OCI-M2 (cell line): Measurements from ENCODE around the gene SCLT1.
"Not testable (repeated sequence)": the region's sequence is repeated elsewhere in the genome, so short reads cannot be mapped to it uniquely, and the experiment has no call there.

Experiments used
- DNase-seq: peaks from one replicate; lab custom pipeline; 2025; ENCODE audit not compliant: unreplicated experiment; lab: John Stamatoyannopoulos, UW

Gene SCLT1

DNA sequence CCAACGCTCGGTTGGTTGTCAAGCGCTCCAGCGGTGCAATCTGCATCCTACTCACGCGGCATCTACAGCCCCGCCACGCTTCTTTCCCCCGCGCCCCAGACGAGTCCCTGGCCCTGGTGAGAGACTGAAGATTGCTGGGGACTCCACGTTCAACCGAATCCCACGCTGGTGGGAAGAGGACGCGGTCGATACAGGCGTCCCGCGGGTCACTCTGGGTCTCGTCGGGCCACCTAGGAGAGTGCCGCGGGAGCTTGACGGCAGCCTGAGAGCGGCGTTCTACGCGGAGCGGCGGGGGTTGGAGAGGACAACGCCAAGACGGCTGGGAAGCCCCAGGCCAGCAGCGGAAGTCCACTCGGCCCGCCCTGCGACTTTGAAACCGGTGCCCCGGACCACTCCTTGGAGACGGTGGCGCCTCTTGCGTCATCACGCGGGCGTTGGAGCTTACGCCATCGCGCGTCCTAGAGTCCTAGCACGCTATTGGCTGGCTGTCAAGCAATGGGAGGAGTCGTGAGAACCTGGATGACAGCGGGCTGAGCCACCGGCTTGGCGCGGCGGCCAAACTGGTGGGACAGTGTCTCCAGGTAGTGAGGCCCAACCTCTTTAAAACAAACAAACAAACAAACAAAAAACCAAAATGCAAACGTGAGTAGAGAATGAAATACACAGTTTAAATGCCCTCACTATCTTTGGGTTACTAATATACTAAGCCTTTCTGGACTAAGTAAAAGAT lies at the start of gene SCLT1:
Gene SCLT1 (minus strand): TSS at position 349 of the 730 bp plus-strand sequence. CDS start 436 bp downstream, outside the sequence.
- DNase-seq: peak; percentile 84

DNA sequence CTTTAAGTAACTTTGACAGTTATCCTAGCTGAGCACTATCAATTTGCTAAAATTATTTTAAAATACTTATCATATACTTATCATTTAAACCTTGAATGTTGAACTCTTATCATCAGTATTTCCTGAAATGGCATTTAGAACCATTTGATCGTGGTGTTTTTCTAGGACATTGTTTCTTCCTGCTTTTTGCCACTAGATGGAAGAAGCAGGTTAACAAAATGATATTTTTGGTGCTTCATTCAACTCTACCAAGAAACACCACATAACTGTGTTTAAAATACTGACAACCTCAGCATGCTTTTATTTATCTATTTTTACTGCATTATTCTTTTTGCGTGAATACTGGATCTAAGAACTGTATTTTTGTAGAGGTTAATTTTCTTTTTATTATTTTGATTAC lies 47.2 kb upstream of the SCLT1 start:
- no peak for DNase-seq

DNA sequence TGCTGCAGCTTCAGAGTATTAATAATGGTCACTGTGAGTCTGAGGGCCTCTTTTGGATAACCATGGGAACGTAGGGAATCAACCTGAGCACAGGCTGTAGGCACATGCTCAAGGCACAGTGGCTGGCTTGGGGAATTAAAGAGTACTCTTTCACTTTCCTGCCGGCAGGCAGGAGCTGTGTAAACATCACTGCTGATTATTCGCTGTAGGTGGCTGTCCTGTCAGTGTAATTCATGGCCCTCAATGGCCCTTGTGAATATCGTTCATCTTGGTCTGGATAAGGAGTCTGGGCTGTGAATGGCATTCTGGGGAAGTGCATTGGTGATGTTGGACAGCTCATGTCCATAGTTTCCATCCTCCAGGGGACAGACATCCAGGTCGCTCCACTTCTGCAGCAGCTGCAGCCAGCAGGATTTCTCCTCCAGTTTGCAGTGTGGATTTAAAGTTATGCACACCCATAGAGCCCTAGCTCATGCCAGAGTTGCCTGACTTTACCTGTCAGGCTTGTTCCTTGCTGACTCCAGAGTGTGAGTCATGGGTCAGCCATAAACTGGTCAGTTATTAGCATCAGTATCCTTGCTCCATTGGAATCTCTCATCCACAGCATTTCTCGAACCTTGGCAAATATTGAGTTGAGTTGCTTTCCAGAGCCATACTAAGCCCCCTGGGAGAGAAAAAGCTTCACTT lies 45.6 kb upstream of the SCLT1 start:
- DNase-seq: no peak

DNA sequence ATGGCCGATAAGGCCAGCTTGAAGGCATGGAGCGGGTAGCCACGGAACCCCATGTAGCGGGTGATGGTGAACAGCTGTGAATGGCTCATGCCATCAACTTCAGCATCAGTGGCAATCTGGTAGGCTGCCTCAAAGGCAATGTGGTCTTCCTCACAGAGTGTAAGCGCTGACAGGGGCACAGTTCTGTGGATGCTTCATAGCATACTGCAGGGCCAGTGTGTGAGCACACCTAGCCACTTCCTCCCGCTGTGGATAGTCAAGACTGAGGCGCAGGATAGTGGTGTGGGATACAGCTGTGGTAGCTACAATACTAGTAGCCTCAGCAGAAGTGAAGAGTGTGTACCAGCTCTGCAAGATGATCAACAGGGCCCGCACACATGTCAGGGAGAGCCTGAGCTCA lies 43.1 kb upstream of the SCLT1 start:
- no peak for DNase-seq

DNA sequence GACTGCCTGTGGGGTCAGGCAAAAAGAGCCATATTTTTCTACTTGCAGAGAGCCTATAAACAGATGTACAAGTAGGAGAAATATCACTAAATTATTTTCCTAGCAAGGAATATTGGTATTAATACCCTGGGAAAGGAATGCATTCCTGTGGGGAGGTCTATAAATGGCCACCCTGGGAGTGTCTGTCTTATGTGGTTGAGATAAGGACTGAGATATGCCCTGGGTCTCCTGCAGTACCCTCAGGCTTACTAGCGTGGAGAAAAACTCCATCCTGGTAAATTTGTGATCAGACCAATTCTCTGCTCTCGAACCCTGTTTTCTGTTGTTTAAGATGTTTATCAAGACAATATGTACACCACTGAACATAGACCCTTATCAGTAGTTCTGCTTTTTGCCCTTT lies 38.0 kb upstream of the SCLT1 start:
- DNase-seq: no peak

DNA sequence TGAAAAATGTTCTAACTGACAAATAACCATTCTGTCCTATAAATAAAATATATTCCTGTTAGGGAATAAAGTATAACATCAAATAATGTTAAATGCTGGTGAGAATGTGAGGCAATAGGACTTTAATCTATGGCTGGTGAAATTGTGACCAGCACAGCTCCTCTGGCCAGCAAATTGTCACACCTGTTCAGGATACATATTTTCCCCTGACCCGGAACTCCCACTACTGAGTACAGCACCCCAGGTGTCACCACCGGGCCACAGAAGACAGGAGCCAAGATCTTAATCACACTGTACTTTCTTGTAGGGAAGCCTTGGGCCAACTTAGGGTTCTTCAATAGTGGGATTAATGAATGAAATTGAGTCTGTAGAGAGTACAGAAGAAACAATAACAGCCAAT lies 35.8 kb upstream of the SCLT1 start:
- DNase-seq: no peak

DNA sequence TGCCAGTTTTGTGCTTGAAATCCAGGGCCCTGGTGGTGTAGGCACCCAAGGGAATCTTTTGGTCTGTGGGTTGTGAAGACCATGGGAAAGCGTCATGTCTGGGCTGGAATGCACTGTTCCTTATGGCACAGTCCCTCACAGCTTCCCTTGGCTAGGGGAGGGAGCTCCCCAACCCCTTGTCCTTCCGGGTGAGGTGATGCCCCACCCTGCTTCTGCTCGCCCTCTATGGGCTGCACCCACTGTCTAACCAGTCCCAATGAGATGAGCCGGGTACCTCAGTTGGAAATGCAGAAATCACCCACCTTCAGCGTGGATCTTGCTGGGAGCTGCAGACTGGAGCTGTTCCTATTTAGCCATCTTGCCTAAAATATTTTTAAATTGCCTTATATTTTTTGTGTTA lies 33.3 kb upstream of the SCLT1 start:
- DNase-seq: not testable (repeated sequence)

DNA sequence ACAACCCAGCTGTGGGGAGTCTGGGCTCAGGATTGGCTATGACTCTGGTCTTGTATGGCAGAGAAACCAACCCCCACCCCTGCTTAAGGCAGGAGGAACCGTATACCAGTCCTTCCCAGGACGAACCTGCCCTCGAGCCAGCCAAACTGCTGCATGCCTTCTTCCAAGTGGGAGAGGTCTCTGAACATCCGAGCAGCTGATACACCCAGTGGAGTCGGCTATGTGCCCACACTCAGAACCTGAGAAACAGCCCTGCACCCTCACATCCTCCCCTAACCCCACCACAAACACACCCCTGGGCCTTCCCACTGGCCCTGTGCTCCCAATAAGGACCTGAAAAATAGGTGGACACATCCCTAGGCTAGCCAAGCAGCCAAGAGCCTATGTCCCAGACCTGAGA lies 24.4 kb upstream of the SCLT1 start:
- no peak for DNase-seq

DNA sequence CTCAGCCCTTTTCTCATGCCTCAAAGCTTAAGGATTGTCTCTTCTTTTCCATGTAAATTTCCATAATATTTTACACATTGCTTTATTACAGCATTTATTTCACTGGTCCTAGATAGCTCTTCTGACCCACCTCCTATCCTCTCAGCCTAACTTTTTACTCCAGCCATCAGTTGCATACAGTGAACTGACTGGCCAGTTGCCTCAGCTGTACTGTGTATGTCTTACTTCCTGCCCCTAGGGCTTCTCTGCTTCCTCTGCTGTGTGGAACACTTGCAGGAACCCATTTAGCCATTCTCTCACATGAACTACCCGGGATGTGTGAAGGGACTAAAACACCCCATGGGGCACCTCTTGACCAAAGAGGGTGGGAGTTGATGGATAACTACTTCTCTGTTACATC lies 20.6 kb upstream of the SCLT1 start:
- no peak for DNase-seq

DNA sequence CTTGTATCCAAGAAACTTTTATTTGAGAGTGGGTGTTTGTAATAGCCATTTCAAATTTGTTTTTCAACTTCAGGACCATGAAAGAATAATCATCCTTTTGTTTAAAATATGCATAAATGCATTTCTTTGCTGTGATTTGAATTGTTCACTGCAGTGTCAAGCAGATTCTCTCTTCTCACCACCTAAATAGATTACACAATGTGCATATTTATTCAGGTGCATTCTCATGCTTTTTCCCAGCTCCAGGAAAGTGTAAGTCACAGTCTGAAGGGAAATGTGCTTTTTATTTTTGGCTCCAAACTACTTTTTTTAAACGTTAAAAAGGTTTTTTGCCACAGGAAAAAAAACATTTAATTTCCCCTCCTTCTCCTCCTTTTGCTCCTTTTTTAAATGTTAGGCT lies 20.1 kb upstream of the SCLT1 start:
- DNase-seq: no peak

DNA sequence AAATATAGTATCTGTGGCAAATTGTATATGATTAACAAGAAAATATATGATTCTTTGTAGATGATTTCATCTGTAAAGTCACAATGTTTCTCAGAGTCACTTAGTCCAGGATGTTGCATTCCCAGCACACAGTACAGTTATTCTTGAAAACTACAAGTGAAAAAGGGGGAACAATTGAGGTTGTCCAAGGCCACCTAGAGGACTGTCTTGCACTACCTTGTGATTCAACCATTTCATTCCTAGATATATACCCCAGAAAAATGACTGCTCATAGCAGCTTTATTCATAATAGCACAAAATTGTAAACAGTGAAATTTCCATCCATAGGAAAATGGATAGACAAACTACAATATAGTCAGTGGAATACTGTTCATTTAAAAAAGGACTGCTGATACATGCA lies 18.6 kb upstream of the SCLT1 start:
- DNase-seq: no peak

DNA sequence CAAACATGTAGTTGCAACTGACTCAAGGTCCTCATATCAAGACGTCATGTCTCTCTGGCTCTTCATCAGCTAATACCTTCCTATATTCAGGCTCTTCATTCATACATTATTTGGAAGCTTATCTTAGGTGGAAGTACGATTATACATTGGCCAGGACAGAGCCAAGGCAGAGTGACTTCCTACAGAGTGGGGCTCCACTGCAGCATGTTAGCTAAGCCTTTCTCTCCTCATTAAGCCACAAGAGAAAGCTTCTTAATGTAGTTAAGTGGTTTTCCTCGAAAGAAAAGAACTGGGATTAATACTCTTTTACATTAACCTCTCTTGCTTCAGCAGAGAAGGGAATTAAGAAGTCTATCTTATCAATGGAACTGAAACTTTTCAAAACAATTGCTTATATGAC lies 17.6 kb upstream of the SCLT1 start:
- DNase-seq: no peak

DNA sequence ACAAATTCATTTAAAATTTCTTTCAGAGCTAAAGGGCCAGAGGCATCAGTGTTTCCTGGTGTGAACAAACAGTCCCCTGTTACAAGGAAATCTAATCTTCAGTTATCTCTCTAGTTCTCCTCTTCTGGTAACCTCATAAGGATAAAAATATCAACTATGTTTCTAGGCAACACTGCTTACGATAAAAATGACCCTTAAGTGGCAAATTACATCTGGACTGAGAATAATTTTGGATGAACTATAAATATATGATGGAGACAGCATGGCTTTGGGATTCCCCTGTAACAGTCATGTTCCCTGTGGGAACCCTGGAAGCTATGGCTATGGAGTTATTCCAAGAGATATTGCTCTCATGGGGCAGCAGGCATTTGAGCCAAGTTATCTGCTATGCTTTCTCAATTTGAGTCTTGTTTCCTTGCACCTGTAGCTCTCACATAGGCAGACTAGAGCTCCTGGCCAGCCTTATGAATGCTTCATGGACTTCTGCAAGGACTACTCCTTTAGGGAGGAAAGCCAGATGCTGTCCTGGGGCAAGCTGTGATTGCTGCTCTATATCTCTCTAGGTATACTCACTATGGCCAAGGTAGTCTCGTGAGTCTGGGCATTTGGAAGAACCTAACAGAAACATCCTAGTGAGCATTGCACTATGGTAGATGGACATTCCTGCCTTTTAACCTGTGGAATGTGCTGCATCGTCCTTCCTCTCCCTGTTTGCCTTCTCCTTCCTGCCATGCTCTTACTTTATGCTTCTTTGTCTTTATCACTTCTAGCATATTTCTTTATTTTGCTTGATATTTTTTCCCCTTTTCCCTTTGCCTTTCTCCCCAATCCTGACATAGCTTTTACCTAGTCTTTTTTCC lies 16.9 kb upstream of the SCLT1 start:
- no peak for DNase-seq

DNA sequence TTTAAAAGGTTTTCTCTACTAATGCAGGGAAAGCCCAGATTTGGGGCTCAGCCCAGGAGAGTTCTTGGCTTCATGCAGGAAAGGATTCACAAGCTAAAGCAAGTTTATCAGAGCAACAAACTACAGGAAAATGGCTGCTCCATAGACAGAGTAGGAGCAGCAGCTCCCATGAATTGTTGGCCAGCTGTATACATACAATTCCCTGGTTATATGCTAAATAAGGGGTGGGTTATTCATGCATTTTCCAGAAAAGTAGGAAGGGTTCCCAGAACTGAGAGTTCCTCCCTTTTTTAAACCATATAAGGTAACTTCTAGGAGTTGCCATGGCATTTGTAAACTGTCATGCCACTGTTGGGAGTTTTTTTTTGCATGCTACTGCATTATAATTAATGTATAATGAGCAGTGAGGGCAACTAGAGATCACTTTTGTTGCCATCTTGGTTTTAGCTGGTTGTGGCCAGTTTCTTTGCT lies 5.2 kb upstream of the SCLT1 start:
- DNase-seq: no peak

DNA sequence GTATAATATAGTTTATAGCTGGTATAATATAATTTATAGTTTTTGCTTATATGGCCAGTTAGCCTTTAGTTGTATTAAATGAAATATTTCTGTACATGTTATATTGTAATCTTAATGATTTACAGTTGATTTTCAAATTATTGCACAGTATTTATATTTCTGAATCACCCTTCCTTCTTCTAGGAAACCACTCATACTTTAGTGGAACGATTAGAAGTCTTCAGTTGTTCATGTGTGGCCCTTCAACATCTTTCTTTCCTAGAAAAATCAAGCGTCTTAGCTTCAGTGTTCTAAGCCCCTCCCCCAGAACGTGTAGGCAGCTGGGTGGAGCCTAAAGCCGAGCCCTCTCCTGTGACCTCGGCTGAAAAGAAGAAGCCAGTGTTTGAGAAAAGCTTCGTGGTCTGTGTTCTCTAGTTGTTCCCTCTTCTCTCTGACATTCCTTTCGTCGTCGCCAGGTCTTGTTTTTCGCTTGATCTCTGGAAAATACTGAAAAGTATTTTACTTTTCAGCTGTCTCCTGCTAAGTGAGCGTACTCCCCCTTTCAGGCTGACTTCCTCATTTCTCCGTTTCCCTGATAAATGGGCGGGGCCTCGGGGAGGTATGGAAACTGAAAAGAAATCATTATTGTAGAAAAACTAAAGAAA lies 2.6 kb upstream of the SCLT1 start, which contains the start of gene C4orf33:
Gene C4orf33 (plus strand): TSS at position 342 of the 644 bp plus-strand sequence. CDS start 6,459 bp downstream, outside the sequence.
- DNase-seq: peak; percentile 37

DNA sequence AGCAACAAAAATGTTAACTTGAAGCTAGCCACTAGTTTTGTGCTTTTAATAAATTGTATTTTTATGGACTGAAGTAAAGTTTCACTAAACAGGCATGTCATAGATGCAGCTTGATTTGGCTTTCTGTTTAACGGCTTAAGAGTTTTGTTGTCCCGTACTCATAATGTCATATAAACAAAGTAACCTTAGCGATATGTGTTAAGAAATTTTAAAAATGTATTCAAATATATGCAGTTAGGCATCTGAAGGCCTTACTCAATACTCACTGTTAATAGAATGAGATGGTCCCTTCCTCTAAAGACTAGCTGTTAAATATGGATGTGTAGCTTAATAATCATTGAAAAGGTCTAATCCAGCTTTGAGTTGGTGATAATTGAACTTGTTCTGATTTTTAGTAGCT lies 1.0 kb upstream of the SCLT1 start:
- no peak for DNase-seq

DNA sequence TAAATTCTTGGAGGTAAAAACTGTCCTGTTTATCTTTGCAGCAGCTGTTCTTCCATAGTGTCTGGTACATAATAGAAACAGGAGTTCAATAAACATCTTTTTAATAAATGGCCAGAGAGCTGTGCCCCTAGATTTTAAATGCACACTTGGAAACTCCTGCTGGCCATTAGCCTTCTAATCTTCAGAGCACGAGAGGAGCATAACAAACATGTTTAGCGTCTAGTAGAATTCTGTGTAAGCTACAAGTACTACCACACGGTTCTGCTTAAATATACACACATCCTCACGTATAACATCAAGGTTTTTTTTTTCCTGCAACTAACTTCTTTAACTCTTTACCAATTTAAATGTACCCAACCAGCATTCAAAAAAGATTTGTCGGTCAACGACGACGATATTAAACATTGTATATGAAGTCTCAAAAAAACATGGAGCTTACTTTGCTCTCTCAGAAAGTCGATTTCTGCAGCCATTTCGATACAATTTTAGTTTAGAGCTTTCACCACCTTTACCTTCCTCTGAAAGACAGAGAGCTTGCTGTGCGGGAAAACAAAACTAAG lies 628 bp downstream of the SCLT1 start:
- no peak for DNase-seq

DNA sequence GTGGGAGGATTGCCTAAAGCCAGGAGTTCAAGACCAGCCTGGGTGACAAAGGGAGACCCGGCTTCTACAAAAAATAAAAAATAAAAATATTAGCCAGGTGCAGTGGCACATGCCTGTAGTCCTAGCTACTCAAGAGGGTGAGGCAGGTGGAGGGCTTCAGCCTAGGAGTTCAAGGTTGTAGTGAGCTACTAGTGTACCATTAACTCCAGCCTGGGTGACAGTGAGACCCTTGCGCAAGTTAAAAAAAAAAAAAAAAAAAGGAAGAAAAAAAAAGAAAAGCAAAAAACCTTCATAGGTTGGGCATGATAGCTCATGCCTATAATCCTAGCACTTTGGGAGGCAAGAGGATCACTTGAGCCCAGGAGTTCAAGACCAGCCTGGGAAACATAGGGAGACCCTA lies 5.8 kb downstream of the SCLT1 start:
- no peak for DNase-seq

DNA sequence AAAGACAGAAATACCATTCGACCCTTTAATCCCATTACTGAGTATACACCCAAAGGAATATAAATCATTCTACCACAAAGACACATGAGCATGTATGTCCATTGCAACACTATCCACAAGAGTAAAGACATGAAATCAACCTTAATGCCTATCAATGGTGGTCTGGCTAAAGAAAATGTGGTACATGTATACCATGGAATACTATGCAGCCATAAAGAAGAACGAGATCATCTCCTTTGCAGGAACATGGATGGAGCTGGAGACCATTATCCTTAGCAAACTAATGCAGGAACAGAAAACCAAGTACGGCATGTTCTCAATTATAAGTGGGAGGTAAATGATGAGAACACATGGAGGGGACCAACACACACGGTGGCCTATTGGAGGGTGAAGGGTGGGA lies 7.9 kb downstream of the SCLT1 start:
- no peak for DNase-seq

DNA sequence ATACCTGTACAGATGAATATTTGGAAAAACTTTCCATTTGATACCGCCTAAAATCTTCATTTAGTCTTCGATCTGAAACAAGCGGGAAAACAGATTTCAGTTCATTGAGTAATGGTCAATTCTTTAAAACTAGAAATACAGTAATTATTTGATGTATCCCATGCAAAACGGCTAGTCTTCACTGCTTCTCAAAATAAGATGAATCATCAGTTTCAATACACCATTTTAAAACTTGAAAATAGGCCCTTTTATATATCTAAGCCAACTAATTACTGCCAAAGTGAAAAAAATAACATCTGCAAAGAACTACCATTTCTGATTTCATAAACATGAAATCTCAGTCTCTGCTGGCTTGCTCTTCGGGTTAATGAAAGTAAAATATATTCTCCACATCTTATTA lies 11.0 kb downstream of the SCLT1 start:
- no peak for DNase-seq

DNA sequence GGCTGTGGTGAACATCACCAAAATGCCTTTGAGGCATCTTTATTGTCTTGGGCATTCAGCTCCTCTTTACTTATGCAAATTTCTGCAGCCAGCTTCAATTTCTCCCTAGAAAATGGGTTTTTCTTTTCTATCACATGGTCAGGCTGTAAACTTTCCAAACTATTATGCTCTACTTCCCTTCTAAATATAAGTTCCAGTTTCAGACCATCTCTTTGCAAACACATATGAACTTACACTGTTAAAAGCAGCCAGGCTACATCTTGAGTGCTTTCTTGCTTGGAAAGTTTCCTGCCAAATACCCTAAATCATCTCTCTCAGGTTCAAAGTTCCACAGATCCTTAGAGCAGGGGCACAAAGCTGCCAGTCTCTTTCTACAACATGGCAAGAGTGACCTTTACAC lies 13.2 kb downstream of the SCLT1 start:
- no peak for DNase-seq
